K562 (cell line): ENCODE results near the gene ATXN1. TPM values are rescaled to one million over a fixed set of nuclear protein-coding genes. Genes with fewer than 3 reads are reported as not detected.

ENCODE experiments used
- ATAC-seq: fragments of 200-7000 bp; cut with Tn5 transposase; 3 replicates; pipeline ENCODE4 v1.9.1; 2020; ENCODE audit warnings: moderate library complexity
- BruUV-seq: library from RNA; stranded (reverse); fragments of 400-500 nt; replicated peaks from 2 replicates; lab custom pipeline; 2021; lab: Mats Ljungman, UMichigan
- CTCF ChIA-PET: fragments of 300-600 bp; formaldehyde crosslinking; extraction: SDS; loops from one replicate; lab custom pipeline; 2021; ENCODE audit warnings: low intra/inter-chr PET ratio; lab: Yijun Ruan, JAX
- POLR2A ChIA-PET: fragments of 300-600, 350-650 bp; sonication (Branson Sonifier 250); formaldehyde crosslinking; extraction: SDS; loops from one replicate; lab custom pipeline; 2021; ENCODE audit warnings: antibody characterized with exemption, inconsistent platforms; lab: Yijun Ruan, JAX
- DNase-seq, 4 experiments: peaks; one replicate each; pipeline versions ENCODE4 v3.0.0 to v3.0.0-alpha.2; 2011 to 2018; ENCODE audit warnings: low spot score in 3 of 4, mixed read lengths in 3 of 4; ENCODE audit errors: extremely low read depth in 1 of 4
- FAIRE-seq: peaks from 2 replicates; lab custom pipeline; 2011; peaks lifted over from hg19 to GRCh38; lab: Jason Lieb, UNC
- H2AFZ ChIP-seq: 2 replicates; pipeline ENCODE4 v1.6.0; 2011; ENCODE audit warnings: low read depth, low read length, control low read depth, inconsistent platforms
- H3K27ac ChIP-seq: fragments of 200-600 bp; 3 replicates; pipeline ENCODE4 v1.8.0; 2011; ENCODE audit warnings: low read depth, mild to moderate bottlenecking, control low read depth, inconsistent platforms, low read length, moderate library complexity, mixed read lengths; ENCODE audit errors: extremely low read depth
- H3K27me3 ChIP-seq, 2 experiments: fragments of 300-600 bp in 1 of 2; 2 replicates in 1 of 2; 3 replicates in 1 of 2; pipeline versions ENCODE4 v1.6.0 to v1.8.0; 2011; ENCODE audit warnings: inconsistent platforms in 2 of 2, low read length in 2 of 2, mild to moderate bottlenecking in 1 of 2, mixed read lengths in 1 of 2, moderate library complexity in 1 of 2; ENCODE audit not compliant: control insufficient read depth in 2 of 2, insufficient read depth in 2 of 2
- H3K36me3 ChIP-seq: fragments of 300-600 bp; 3 replicates; pipeline ENCODE4 v1.8.0; 2011; ENCODE audit warnings: mild to moderate bottlenecking, low read length, inconsistent platforms; ENCODE audit not compliant: control insufficient read depth, insufficient read depth
- H3K4me1 ChIP-seq, 2 experiments: fragments of 200-600 bp in 1 of 2; replicated peaks in 1 of 2; 2 replicates in 1 of 2; 3 replicates in 1 of 2; pipeline versions ENCODE4 v1.5.1 to v1.8.0; 2011; ENCODE audit warnings: inconsistent platforms in 2 of 2, low read length in 2 of 2, mild to moderate bottlenecking in 1 of 2, mixed read lengths in 1 of 2, moderate library complexity in 1 of 2; ENCODE audit not compliant: control insufficient read depth in 2 of 2, insufficient read depth in 2 of 2
- H3K4me2 ChIP-seq: 2 replicates; pipeline ENCODE4 v1.6.1; 2011; ENCODE audit warnings: low read length, control low read depth, inconsistent platforms, mixed read lengths; ENCODE audit not compliant: insufficient read depth
- H3K4me3 ChIP-seq: fragments of 200-600 bp; sonication (generic), shearing (Covaris generic); 2 replicates; pipeline ENCODE4 v1.5.1; 2016; ENCODE audit warnings: control low read depth, inconsistent platforms
- H3K79me2 ChIP-seq: fragments of 200-600 bp; 3 replicates; pipeline ENCODE4 v1.8.0; 2011; ENCODE audit warnings: low read length, inconsistent platforms; ENCODE audit not compliant: control insufficient read depth, insufficient read depth
- H3K9ac ChIP-seq, 2 experiments: 2 replicates each; pipeline versions ENCODE4 v1.6.0 to v1.6.1; 2011; ENCODE audit warnings: low read depth in 2 of 2, low read length in 2 of 2, control low read depth in 1 of 2, inconsistent platforms in 1 of 2, mild to moderate bottlenecking in 1 of 2, mixed read lengths in 1 of 2; ENCODE audit not compliant: insufficient read depth in 1 of 2
- H3K9me1 ChIP-seq: one replicate; pipeline ENCODE4 v1.6.0; 2011; ENCODE audit warnings: inconsistent platforms, mild to moderate bottlenecking, low read length, moderate library complexity; ENCODE audit not compliant: control insufficient read depth, insufficient read depth
- H3K9me3 ChIP-seq: replicated peaks from 2 replicates; pipeline ENCODE4 v1.5.1; 2011; ENCODE audit warnings: low read depth, low read length, inconsistent platforms; ENCODE audit not compliant: control insufficient read depth, insufficient read depth
- H4K20me1 ChIP-seq: replicated peaks from 2 replicates; pipeline ENCODE4 v1.6.1; 2011; ENCODE audit warnings: low read length, inconsistent platforms, mixed read lengths; ENCODE audit not compliant: control insufficient read depth, insufficient read depth
- ARID2 ChIP-seq: fragments of 450-650 bp; IDR thresholded peaks from 2 replicates; pipeline ENCODE4 v1.6.1; 2017; ENCODE audit warnings: antibody characterized with exemption, mild to moderate bottlenecking
- ASH1L ChIP-seq: fragments of 450-650 bp; IDR thresholded peaks from 2 replicates; pipeline ENCODE4 v1.6.1; 2018; ENCODE audit warnings: borderline replicate concordance, mild to moderate bottlenecking, low read depth; ENCODE audit not compliant: partially characterized antibody
- CXXC5 ChIP-seq: fragments of 250-450 bp; sonication (Bioruptor Pico); IDR thresholded peaks from 2 replicates; pipeline ENCODE4 v1.8.0; 2022; ENCODE audit warnings: inconsistent platforms, mild to moderate bottlenecking, moderate library complexity
- FOXP1 ChIP-seq: sonication (generic); formaldehyde crosslinking; IDR thresholded peaks from 2 replicates; pipeline ENCODE4 v1.8.0; 2022; ENCODE audit warnings: mild to moderate bottlenecking, missing genetic modification reagents
- HDAC6 ChIP-seq: IDR thresholded peaks from 2 replicates; pipeline ENCODE4 v1.6.1; 2012; ENCODE audit warnings: low read depth, mild to moderate bottlenecking, control low read depth, inconsistent platforms, low read length, moderate library complexity
- KDM1A ChIP-seq, 2 experiments: fragments of 450-650 bp; IDR thresholded peaks; 2 replicates each; pipeline ENCODE4 v1.6.1; 2016; ENCODE audit warnings: mild to moderate bottlenecking in 2 of 2
- MED1 ChIP-seq: sonication (generic); formaldehyde crosslinking; IDR thresholded peaks from 2 replicates; pipeline ENCODE4 v1.8.1; 2023; ENCODE audit warnings: missing genetic modification reagents, borderline replicate concordance
- MIER1 ChIP-seq: fragments of 450-650 bp; IDR thresholded peaks from 2 replicates; pipeline ENCODE4 v1.6.1; 2016; ENCODE audit warnings: antibody characterized with exemption, mild to moderate bottlenecking, low read depth
- NFE2L1 ChIP-seq: fragments of 450-650 bp; IDR thresholded peaks from 2 replicates; pipeline ENCODE4 v1.6.1; 2016; ENCODE audit warnings: missing genetic modification characterization, low read depth, mild to moderate bottlenecking, missing compliant biosample characterization, moderate library complexity, borderline replicate concordance
- NFIX ChIP-seq: fragments of 250-450 bp; sonication (Bioruptor Pico); IDR thresholded peaks from 2 replicates; pipeline ENCODE4 v1.4.0; 2020; ENCODE audit warnings: low read depth, mild to moderate bottlenecking, moderate library complexity
- PHF20 ChIP-seq: fragments of 450-650 bp; IDR thresholded peaks from 2 replicates; pipeline ENCODE4 v1.6.1; 2018; ENCODE audit not compliant: partially characterized antibody
- RNF2 ChIP-seq: sonication (generic); IDR thresholded peaks from 2 replicates; pipeline ENCODE4 v1.6.1; 2016
- RUNX1 ChIP-seq: sonication (generic); IDR thresholded peaks from 2 replicates; pipeline ENCODE4 v1.6.1; 2016; ENCODE audit warnings: antibody characterized with exemption, low read depth
- WHSC1 ChIP-seq: IDR thresholded peaks from one replicate; pipeline ENCODE4 v1.6.1; 2012; ENCODE audit warnings: low read length, control low read depth, inconsistent platforms
- ZNF121 ChIP-seq: sonication (generic); formaldehyde crosslinking; conservative IDR thresholded peaks from 2 replicates; pipeline ENCODE4 v1.8.0; 2022; ENCODE audit warnings: missing genetic modification reagents
- ZNF133 ChIP-seq: fragments of 250-450 bp; sonication (Bioruptor Pico); IDR thresholded peaks from 2 replicates; pipeline ENCODE4 v1.4.0; 2020; ENCODE audit warnings: mild to moderate bottlenecking
- WGBS: fragments of 100-300 bp; shearing (Covaris generic); methylation state at CpG from one replicate; pipeline ENCODE4 v1.1.6; 2016; ENCODE audit warnings: low coverage, mixed read lengths; ENCODE audit not compliant: insufficient coverage; ENCODE audit errors: missing lambda C conversion rate; 5-methylcytosine and 5-hydroxymethylcytosine counted together
- in situ Hi-C: fragments of 300-500 bp; cut with MboI; formaldehyde crosslinking; loops from 4 replicates; pipeline ENCODE4 v1.15.0; 2018; ENCODE audit warnings: inconsistent platforms, mixed read lengths
- intact Hi-C: fragments of 100-400 bp; cut with micrococcal nuclease; formaldehyde crosslinking; loops from 2 replicates; pipeline ENCODE4 v1.14.2; 2022
- polyA plus RNA-seq, 8 experiments: library from polyadenylated mRNA; depleted of rRNA in 4 of 8; stranded (reverse) in 5 of 8; unstranded in 3 of 8; fragments of >200 nt; fragmentation: Nextera tagmentation in 2 of 8; fragmentation: Illumina TruSeq in 1 of 8; extraction: Ambion mirVana in 2 of 8; extraction: Trizol in 1 of 8; gene quantifications; 2 replicates each; pipeline versions ENCODE4 v1.2.1 to v1.2.3, GENCODE V29; 2011 to 2014; ENCODE audit warnings: inconsistent platforms in 1 of 8, missing spikeins in 1 of 8
- total RNA-seq, 7 experiments: library from RNA; depleted of rRNA in 6 of 7; stranded (reverse); fragments of >200 nt in 6 of 7; fragmentation: Illumina TruSeq in 2 of 7; extraction: Trizol in 2 of 7; gene quantifications; 2 replicates each; pipeline versions ENCODE4 v1.2.1 to v1.2.3, GENCODE V29; 2011 to 2021; ENCODE audit warnings: low replicate concordance in 1 of 7
- TF ChIP-seq, protein P1 (sequence below): fragments of 450-650 bp; IDR thresholded peaks from 2 replicates; pipeline ENCODE4 v1.6.1; 2017; ENCODE audit warnings: antibody characterized with exemption, mild to moderate bottlenecking
- TF ChIP-seq, protein P2 (sequence below): fragments of 450-650 bp; IDR thresholded peaks from 2 replicates; pipeline ENCODE4 v1.6.1; 2016

The ATXN1 gene
- total and polyA plus RNA-seq, 9 of the 15 experiments (the other 6 are each of a cell fraction or from before 2014, with no cell fraction given) = under 0.01 to 1.2 (median 0.58) TPM

DNA sequence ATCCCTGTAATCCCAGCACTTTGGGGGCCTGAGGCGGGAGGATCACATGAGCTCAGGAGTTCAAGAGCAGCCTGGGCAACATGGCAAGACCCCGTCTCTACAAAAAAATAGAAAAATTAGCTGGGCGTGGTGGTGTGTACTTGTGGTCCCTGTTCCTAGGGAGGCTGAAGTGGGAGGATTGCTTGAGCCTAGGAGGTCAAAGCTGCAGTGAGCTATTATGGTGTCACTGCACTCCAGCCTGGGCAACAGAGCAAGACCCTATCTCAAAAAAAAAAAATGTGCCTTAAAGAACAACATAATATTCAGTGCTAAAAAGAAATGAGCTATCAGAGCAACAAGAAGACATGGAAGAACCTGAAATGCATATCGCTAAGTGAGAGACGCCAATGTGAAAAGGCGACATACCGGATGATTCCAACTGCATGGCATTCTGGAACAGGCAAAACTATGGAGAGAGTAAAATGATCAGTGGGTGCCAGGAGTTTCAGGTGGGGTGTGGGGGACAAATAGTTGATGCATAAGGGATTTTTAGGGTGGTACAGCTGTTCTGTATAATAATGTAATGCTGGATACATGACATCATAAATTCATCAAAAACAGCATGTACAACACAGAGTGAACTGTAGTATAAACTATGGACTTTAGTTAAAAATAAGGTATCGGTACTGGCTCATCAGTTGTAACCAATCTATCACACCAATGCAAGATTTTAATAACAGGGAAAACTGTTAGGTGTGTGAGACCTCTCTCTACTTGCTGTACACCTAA lies 442.1 kb downstream of the ATXN1 start:
- WGBS = 92% methylated on average over 8 of the region's 8 CpGs
- peak overlapping the region; percentile 1 to 75; a peak in 3 of 4 replicates for H3K9ac ChIP-seq
- peak overlapping the region; percentile 98 for H2AFZ ChIP-seq
- POLR2A ChIA-PET = interaction anchor here (0.5 to 1.7 kb wide), 6 partner anchors 16 to 928 kb away, joined by 3 to 6 read pairs (median 4); partner anchors contain the start of gene MYLIP
- in situ Hi-C loops (no loop called here), intact Hi-C loops (no loop called here)
- H3K79me2 ChIP-seq = no peaks in the 10 kb centered on the region
- no peaks in the 10 kb centered on the region for H4K20me1 ChIP-seq
- no peaks in the 10 kb centered on the region for H3K9me3 ChIP-seq
- no TSS peak for BruUV-seq
- H3K27me3 ChIP-seq = no peaks in the 10 kb centered on the region; a peak in 1 of 5 replicates
- H3K9me1 ChIP-seq = no peaks in the 10 kb centered on the region
- no peak for DNase-seq
- CTCF ChIA-PET = no interaction called here
- H3K36me3 ChIP-seq = no peaks in the 10 kb centered on the region
- H3K4me2 ChIP-seq = peak overlapping the region; percentile 87; the same call in 1 of the 2 replicates
- no peak overlapping the region for H3K4me3 ChIP-seq
- peak overlapping the region; percentile 93 for H3K27ac ChIP-seq
- no peak for FAIRE-seq
- ATAC-seq = no peak
- peaks cover 19 to 45% of the 10 kb centered on the region in 2 experiments; a peak in 4 of 5 replicates for H3K4me1 ChIP-seq
- TF ChIP-seq HDAC6 (no peak), FOXP1 (CRISPR knock-in tag) (no peak), WHSC1 (no peak), RNF2 (no peak), RUNX1 (no peak), KDM1A (IDR thresholded peaks at IDR 0.05) (peak in 1 of 2 experiments; percentile 42; a peak in 1 of 4 replicates), ZNF121 (peak; percentile 99), MED1 (CRISPR knock-in tag) (no peak), NFIX (no peak), PHF20 (peak; percentile 12), ARID2 (no peak), ASH1L (peak; percentile 15), ZNF133 (CRISPR knock-in tag) (no peak), NFE2L1 (tag) (no peak), CXXC5 (no peak), MIER1 (no peak)
- TF ChIP-seq, protein P1, sequence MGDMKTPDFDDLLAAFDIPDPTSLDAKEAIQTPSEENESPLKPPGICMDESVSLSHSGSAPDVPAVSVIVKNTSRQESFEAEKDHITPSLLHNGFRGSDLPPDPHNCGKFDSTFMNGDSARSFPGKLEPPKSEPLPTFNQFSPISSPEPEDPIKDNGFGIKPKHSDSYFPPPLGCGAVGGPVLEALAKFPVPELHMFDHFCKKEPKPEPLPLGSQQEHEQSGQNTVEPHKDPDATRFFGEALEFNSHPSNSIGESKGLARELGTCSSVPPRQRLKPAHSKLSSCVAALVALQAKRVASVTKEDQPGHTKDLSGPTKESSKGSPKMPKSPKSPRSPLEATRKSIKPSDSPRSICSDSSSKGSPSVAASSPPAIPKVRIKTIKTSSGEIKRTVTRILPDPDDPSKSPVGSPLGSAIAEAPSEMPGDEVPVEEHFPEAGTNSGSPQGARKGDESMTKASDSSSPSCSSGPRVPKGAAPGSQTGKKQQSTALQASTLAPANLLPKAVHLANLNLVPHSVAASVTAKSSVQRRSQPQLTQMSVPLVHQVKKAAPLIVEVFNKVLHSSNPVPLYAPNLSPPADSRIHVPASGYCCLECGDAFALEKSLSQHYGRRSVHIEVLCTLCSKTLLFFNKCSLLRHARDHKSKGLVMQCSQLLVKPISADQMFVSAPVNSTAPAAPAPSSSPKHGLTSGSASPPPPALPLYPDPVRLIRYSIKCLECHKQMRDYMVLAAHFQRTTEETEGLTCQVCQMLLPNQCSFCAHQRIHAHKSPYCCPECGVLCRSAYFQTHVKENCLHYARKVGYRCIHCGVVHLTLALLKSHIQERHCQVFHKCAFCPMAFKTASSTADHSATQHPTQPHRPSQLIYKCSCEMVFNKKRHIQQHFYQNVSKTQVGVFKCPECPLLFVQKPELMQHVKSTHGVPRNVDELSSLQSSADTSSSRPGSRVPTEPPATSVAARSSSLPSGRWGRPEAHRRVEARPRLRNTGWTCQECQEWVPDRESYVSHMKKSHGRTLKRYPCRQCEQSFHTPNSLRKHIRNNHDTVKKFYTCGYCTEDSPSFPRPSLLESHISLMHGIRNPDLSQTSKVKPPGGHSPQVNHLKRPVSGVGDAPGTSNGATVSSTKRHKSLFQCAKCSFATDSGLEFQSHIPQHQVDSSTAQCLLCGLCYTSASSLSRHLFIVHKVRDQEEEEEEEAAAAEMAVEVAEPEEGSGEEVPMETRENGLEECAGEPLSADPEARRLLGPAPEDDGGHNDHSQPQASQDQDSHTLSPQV = no peak
- TF ChIP-seq, protein P2, sequence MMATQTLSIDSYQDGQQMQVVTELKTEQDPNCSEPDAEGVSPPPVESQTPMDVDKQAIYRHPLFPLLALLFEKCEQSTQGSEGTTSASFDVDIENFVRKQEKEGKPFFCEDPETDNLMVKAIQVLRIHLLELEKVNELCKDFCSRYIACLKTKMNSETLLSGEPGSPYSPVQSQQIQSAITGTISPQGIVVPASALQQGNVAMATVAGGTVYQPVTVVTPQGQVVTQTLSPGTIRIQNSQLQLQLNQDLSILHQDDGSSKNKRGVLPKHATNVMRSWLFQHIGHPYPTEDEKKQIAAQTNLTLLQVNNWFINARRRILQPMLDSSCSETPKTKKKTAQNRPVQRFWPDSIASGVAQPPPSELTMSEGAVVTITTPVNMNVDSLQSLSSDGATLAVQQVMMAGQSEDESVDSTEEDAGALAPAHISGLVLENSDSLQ = no peak
